WTC11 (cell line): Measurements from ENCODE around the gene MYO18B.

Experiments used
- ATF3 ChIP-seq: sonication (generic); formaldehyde crosslinking; conservative IDR thresholded peaks from 2 replicates; pipeline ENCODE4 v1.8.1; 2022; ENCODE audit warnings: mild to moderate bottlenecking, missing genetic modification reagents
- CTCF ChIP-seq: fragments of 200-600 bp; IDR thresholded peaks from 2 replicates; pipeline ENCODE4 v1.8.0; 2022; ENCODE audit warnings: antibody characterized with exemption
- NR2C2 ChIP-seq: sonication (generic); formaldehyde crosslinking; IDR thresholded peaks from 2 replicates; pipeline ENCODE4 v1.8.0; 2022; ENCODE audit warnings: mild to moderate bottlenecking, missing genetic modification reagents
- RELA ChIP-seq: sonication (generic); formaldehyde crosslinking; IDR thresholded peaks from 2 replicates; pipeline ENCODE4 v1.8.1; 2022; ENCODE audit warnings: missing genetic modification reagents, mild to moderate bottlenecking, borderline replicate concordance
- TCF7 ChIP-seq: sonication (generic); formaldehyde crosslinking; IDR thresholded peaks from 2 replicates; pipeline ENCODE4 v1.8.0; 2022; ENCODE audit warnings: mild to moderate bottlenecking, low read depth, missing genetic modification reagents, moderate library complexity
- USF1 ChIP-seq: sonication (generic); formaldehyde crosslinking; IDR thresholded peaks from 2 replicates; pipeline ENCODE4 v1.8.0; 2022; ENCODE audit warnings: mild to moderate bottlenecking, missing genetic modification reagents
- ZBTB21 ChIP-seq: sonication (generic); formaldehyde crosslinking; IDR thresholded peaks from 2 replicates; pipeline ENCODE4 v1.8.1; 2023; ENCODE audit warnings: mild to moderate bottlenecking, missing genetic modification reagents, borderline replicate concordance
- ZNF423 ChIP-seq: fragments of 250-450 bp; sonication (Bioruptor Pico); IDR thresholded peaks from 2 replicates; pipeline ENCODE4 v2.1.2; 2022; ENCODE audit warnings: mild to moderate bottlenecking, moderate library complexity
- ZNF425 ChIP-seq: fragments of 250-450 bp; sonication (Bioruptor Pico); conservative IDR thresholded peaks from 2 replicates; pipeline ENCODE4 v1.9.0; 2021; ENCODE audit warnings: mild to moderate bottlenecking
- ZNF671 ChIP-seq: fragments of 250-450 bp; sonication (Bioruptor Pico); IDR thresholded peaks from 2 replicates; pipeline ENCODE4 v1.8.0; 2021; ENCODE audit warnings: mild to moderate bottlenecking

- TF ChIP-seq ATF3 (CRISPR knock-in tag) (no peak), CTCF (no peak), ZNF425 (CRISPR knock-in tag) (no peak), USF1 (CRISPR knock-in tag) (no peak), ZNF671 (CRISPR knock-in tag) (no peak), TCF7 (CRISPR knock-in tag) (no peak), RELA (CRISPR knock-in tag) (no peak), ZBTB21 (CRISPR knock-in tag) (no peak), ZNF423 (CRISPR knock-in tag) (no peak), NR2C2 (CRISPR knock-in tag) (no peak)
Measured at GRCh38 chr22:25772288-25772687, 30.3 kb downstream of the MYO18B start.
